ENCODE data around the gene NPVF. TPM values are rescaled to one million over a fixed set of nuclear protein-coding genes. Genes with fewer than 3 reads are reported as not detected.

NPVF gene
- total and polyA plus RNA-seq, 2 of the 4 experiments (the other 2 are of a cell fraction): not detected

DNA sequence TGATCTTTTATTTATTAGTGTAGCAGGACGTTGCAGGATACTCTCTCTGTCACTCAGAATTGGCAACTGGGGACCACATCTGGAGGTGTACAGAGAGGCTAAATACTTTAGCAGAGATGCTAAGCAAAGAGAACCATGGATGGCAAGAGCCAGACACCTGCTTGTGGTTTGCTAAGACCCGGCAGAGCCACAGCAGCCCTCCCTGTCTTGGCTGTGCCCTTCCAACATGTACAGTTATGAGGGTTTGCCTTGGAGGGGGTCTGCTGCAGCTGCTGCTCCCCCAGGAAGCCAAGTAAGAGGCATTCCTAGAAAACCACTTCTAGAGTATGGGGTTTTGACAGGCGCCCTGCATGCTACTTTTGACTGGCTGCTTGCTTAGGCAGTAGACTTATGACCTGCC lies 5.1 kb downstream of the NPVF start:
- in situ Hi-C loops (cut with MboI; ENCODE audit: low sequenced_read_pairs): no loop called here
- POLR2A ChIA-PET (ENCODE audit: unreplicated experiment): no interaction called here

More for the DNA sequence above, 5.1 kb downstream of the NPVF start:
- no peak overlapping the region for H4K8ac ChIP-seq (ENCODE audit: low read depth in 2 of 2, low read length in 2 of 2)
- no peak overlapping the region for H3K4ac ChIP-seq (ENCODE audit: low read depth, low read length)
- no peak overlapping the region for H3K9ac ChIP-seq (ENCODE audit: low read depth, low read length)
- no peak overlapping the region for H2AK9ac ChIP-seq (replicated peaks; ENCODE audit: low read depth, low read length, poor library complexity)
- H4K20me1 ChIP-seq (ENCODE audit: insufficient read depth, low read length): no peaks in the 10 kb centered on the region
- no peak for DNase-seq
- H2AFZ ChIP-seq (replicated peaks; ENCODE audit: low read length, poor library complexity): no peak overlapping the region
- no TSS peak for BruUV-seq (replicated peaks)
- no peak overlapping the region for H2AK5ac ChIP-seq (ENCODE audit: low read depth, low read length)
- TF ChIP-seq RCOR1 (IDR thresholded peaks at IDR 0.05; ENCODE audit: insufficient replicate concordance, low read length): no peak
- TF ChIP-seq, protein P1, sequence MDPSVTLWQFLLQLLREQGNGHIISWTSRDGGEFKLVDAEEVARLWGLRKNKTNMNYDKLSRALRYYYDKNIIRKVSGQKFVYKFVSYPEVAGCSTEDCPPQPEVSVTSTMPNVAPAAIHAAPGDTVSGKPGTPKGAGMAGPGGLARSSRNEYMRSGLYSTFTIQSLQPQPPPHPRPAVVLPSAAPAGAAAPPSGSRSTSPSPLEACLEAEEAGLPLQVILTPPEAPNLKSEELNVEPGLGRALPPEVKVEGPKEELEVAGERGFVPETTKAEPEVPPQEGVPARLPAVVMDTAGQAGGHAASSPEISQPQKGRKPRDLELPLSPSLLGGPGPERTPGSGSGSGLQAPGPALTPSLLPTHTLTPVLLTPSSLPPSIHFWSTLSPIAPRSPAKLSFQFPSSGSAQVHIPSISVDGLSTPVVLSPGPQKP (IDR thresholded peaks at IDR 0.05; ENCODE audit: borderline replicate concordance, low read depth, low read length): no peak
- TF ChIP-seq POLR2A (IDR thresholded peaks at IDR 0.05; ENCODE audit: low read depth, low read length): no peak
- no peak for TF ChIP-seq BHLHE40 (IDR thresholded peaks at IDR 0.05; ENCODE audit: low read depth, low read length)
- TF ChIP-seq CEBPB (IDR thresholded peaks at IDR 0.05; ENCODE audit: low read depth, low read length): no peak
- TF ChIP-seq MAZ (IDR thresholded peaks at IDR 0.05; ENCODE audit: borderline replicate concordance, low read depth, low read length): no peak
- TF ChIP-seq CHD1 (IDR thresholded peaks at IDR 0.05; ENCODE audit: low read depth, low read length): no peak
- TF ChIP-seq, protein P2, sequence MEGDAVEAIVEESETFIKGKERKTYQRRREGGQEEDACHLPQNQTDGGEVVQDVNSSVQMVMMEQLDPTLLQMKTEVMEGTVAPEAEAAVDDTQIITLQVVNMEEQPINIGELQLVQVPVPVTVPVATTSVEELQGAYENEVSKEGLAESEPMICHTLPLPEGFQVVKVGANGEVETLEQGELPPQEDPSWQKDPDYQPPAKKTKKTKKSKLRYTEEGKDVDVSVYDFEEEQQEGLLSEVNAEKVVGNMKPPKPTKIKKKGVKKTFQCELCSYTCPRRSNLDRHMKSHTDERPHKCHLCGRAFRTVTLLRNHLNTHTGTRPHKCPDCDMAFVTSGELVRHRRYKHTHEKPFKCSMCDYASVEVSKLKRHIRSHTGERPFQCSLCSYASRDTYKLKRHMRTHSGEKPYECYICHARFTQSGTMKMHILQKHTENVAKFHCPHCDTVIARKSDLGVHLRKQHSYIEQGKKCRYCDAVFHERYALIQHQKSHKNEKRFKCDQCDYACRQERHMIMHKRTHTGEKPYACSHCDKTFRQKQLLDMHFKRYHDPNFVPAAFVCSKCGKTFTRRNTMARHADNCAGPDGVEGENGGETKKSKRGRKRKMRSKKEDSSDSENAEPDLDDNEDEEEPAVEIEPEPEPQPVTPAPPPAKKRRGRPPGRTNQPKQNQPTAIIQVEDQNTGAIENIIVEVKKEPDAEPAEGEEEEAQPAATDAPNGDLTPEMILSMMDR (conservative IDR thresholded peaks at IDR 0.05; ENCODE audit: low read depth, low read length): no peak
- TF ChIP-seq NFE2L2 (IDR thresholded peaks at IDR 0.05; ENCODE audit: low read depth, low read length): no peak
- no peak for TF ChIP-seq RAD21 (IDR thresholded peaks at IDR 0.05; ENCODE audit: low read length)
- no peak for TF ChIP-seq SMC3 (IDR thresholded peaks at IDR 0.05; ENCODE audit: low read depth, low read length)
- no peak for TF ChIP-seq MAFK (IDR thresholded peaks at IDR 0.05; ENCODE audit: low read depth, low read length)
- TF ChIP-seq FOS (IDR thresholded peaks at IDR 0.05; ENCODE audit: low read depth, low read length): no peak
- TF ChIP-seq, protein P3, sequence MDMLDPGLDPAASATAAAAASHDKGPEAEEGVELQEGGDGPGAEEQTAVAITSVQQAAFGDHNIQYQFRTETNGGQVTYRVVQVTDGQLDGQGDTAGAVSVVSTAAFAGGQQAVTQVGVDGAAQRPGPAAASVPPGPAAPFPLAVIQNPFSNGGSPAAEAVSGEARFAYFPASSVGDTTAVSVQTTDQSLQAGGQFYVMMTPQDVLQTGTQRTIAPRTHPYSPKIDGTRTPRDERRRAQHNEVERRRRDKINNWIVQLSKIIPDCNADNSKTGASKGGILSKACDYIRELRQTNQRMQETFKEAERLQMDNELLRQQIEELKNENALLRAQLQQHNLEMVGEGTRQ (IDR thresholded peaks at IDR 0.05; ENCODE audit: low read depth, low read length): no peak
- TF ChIP-seq MXI1 (IDR thresholded peaks at IDR 0.05; ENCODE audit: borderline replicate concordance, low read depth, low read length): no peak
- no peak for TF ChIP-seq RFX5 (IDR thresholded peaks at IDR 0.05; ENCODE audit: low read depth, low read length)
- no peaks in the 10 kb centered on the region for H3K9me3 ChIP-seq (ENCODE audit: control insufficient read depth, insufficient read depth, low read length)
- peaks cover 7% of the 10 kb centered on the region for H3K27me3 ChIP-seq (ENCODE audit: control insufficient read depth, insufficient read depth, low read length)
- CTCF ChIA-PET: no interaction called here
- intact Hi-C loops (cut with micrococcal nuclease) (no loop called here), dilution Hi-C loops (cut with HindIII; ENCODE audit: low sequenced_read_pairs, unreplicated experiment) (no loop called here)
- H4K91ac ChIP-seq (ENCODE audit: insufficient read depth, low read depth, low read length): no peak overlapping the region
- no peak overlapping the region for H3K14ac ChIP-seq (replicated peaks; ENCODE audit: low read depth, low read length)
- H3K9me1 ChIP-seq (ENCODE audit: insufficient read depth, low read length): no peaks in the 10 kb centered on the region
- no peak overlapping the region for H2BK5ac ChIP-seq (ENCODE audit: low read depth, low read length, poor library complexity, severe bottlenecking)
- H2BK120ac ChIP-seq (ENCODE audit: low read depth, low read length): no peak overlapping the region
- no peak overlapping the region for H3K56ac ChIP-seq (ENCODE audit: extremely low read depth, insufficient read depth, low read length)
- no peaks in the 10 kb centered on the region for H3K79me1 ChIP-seq (ENCODE audit: low read depth in 1 of 2, low read length in 2 of 2)
- no peaks in the 10 kb centered on the region for H3K36me3 ChIP-seq (ENCODE audit: control insufficient read depth, insufficient read depth, low read length)
- no peak overlapping the region for H3K27ac ChIP-seq (ENCODE audit: insufficient read depth, low read length)
- ATAC-seq (ENCODE audit: low read depth): no peak
- H2BK15ac ChIP-seq (ENCODE audit: low read depth, low read length): no peak overlapping the region
- WGBS, 2 experiments (ENCODE audit: extremely low coverage in 2 of 2, insufficient read length in 1 of 2): 20% methylated on average over 1 of the region's 3 CpGs; no CpG with 5 or more reads in 1 of the 2 experiments
- no peak overlapping the region for H4K5ac ChIP-seq (ENCODE audit: low read depth, low read length)
- H3K18ac ChIP-seq (ENCODE audit: low read depth, low read length): no peak overlapping the region
- no peak overlapping the region for H3K4me2 ChIP-seq (ENCODE audit: low read depth, low read length)
- no peak overlapping the region for H3K4me3 ChIP-seq (ENCODE audit: insufficient read depth, low read depth, low read length)
- H3K23ac ChIP-seq (ENCODE audit: low read depth, low read length): no peak overlapping the region
- no peaks in the 10 kb centered on the region for H3K4me1 ChIP-seq (ENCODE audit: control insufficient read depth, insufficient read depth, low read length)
- no peak overlapping the region for H2BK20ac ChIP-seq (ENCODE audit: low read depth, low read length)

Measured in IMR-90 (cell line).